CD4-positive, alpha-beta memory T cell (primary cell): ENCODE results near the gene SNAPIN. TPM values are rescaled to one million over a fixed set of nuclear protein-coding genes. Genes with fewer than 3 reads are reported as not detected.

Experiments
- CTCF ChIA-PET: fragments of 350-600 bp; sonication (Branson Sonifier 250); formaldehyde crosslinking; loops from one replicate; lab custom pipeline; 2021; ENCODE audit warnings: inconsistent platforms; ENCODE audit not compliant: partially characterized antibody; lab: Charles Lee
- POLR2A ChIA-PET: fragments of 350-600 bp; sonication (Branson Sonifier 250); formaldehyde crosslinking; loops from one replicate; lab custom pipeline; 2021; ENCODE audit not compliant: partially characterized antibody; lab: Charles Lee
- DNase-seq, 5 donors: peaks; one replicate each; pipeline versions ENCODE4 v3.0.0 to v3.0.0-alpha.2; 2020 to 2022; ENCODE audit warnings: mixed read lengths in 1 of 5
- H3K27ac ChIP-seq: one replicate; pipeline ENCODE4 v1.7.0; 2013; ENCODE audit warnings: low read depth, low read length
- H3K27me3 ChIP-seq: 2 replicates; pipeline ENCODE4 v1.7.0; 2013; ENCODE audit warnings: mild to moderate bottlenecking, low read length, moderate library complexity; ENCODE audit not compliant: insufficient read depth
- H3K36me3 ChIP-seq: 2 replicates; pipeline ENCODE4 v1.7.0; 2013; ENCODE audit warnings: mild to moderate bottlenecking, low read length, moderate library complexity; ENCODE audit not compliant: insufficient read depth
- H3K4me1 ChIP-seq: 2 replicates; pipeline ENCODE4 v1.7.0; 2013; ENCODE audit warnings: mild to moderate bottlenecking, low read length, moderate library complexity; ENCODE audit not compliant: insufficient read depth
- H3K4me3 ChIP-seq, 2 donors: one replicate each; pipeline ENCODE4 v1.7.0; 2013; ENCODE audit warnings: low read length in 2 of 2, mild to moderate bottlenecking in 1 of 2
- H3K9me3 ChIP-seq, 2 donors: one replicate each; pipeline ENCODE4 v1.7.0; 2013; ENCODE audit warnings: low read length in 2 of 2, control low read depth in 1 of 2; ENCODE audit not compliant: control insufficient read depth in 1 of 2
- H3K27ac Mint-ChIP-seq, 7 donors: one replicate each; pipeline ENCODE4 v1.8.0; 2020 to 2021; ENCODE audit warnings: mixed read lengths in 7 of 7, mild to moderate bottlenecking in 6 of 7, inconsistent platforms in 3 of 7, moderate library complexity in 3 of 7
- H3K27me3 Mint-ChIP-seq, 2 donors: one replicate each; pipeline ENCODE4 v1.8.0; 2020 to 2021; ENCODE audit warnings: mixed read lengths in 2 of 2
- H3K36me3 Mint-ChIP-seq, 2 donors: one replicate each; pipeline ENCODE4 v1.8.0; 2020 to 2021; ENCODE audit warnings: mixed read lengths in 2 of 2, inconsistent platforms in 1 of 2, mild to moderate bottlenecking in 1 of 2
- H3K4me1 Mint-ChIP-seq, 4 donors: one replicate each; pipeline ENCODE4 v1.8.0; 2020 to 2021; ENCODE audit warnings: mixed read lengths in 4 of 4, mild to moderate bottlenecking in 1 of 4
- H3K4me3 Mint-ChIP-seq, 8 donors: one replicate each; pipeline ENCODE4 v1.8.0; 2020 to 2021; ENCODE audit warnings: mixed read lengths in 8 of 8, mild to moderate bottlenecking in 7 of 8, moderate library complexity in 6 of 8, inconsistent platforms in 3 of 8
- H3K9me3 Mint-ChIP-seq, 8 donors: one replicate each; pipeline ENCODE4 v1.8.0; 2020 to 2021; ENCODE audit warnings: mixed read lengths in 8 of 8, mild to moderate bottlenecking in 5 of 8, inconsistent platforms in 3 of 8, moderate library complexity in 1 of 8
- intact Hi-C: fragments of 100-400 bp; cut with micrococcal nuclease; formaldehyde crosslinking; loops from one replicate; pipeline ENCODE4 v1.15.1; 2023
- polyA plus RNA-seq, 2 donors: library from polyadenylated mRNA; unstranded; fragments of 300-500 nt; fragmentation: Illumina TruSeq; gene quantifications; one replicate each; pipeline ENCODE4 v1.2.3, GENCODE V29; 2021
- total RNA-seq, 2 experiments: library from RNA; stranded (reverse); gene quantifications; one replicate each; pipeline ENCODE4 v1.2.3, GENCODE V29; 2021

SNAPIN gene, protein sequence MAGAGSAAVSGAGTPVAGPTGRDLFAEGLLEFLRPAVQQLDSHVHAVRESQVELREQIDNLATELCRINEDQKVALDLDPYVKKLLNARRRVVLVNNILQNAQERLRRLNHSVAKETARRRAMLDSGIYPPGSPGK
- total RNA-seq = 10 to 100 TPM; 26.4 to 28.2 TPM
- polyA plus RNA-seq = 10 to 100 TPM; 74.4 to 85.6 TPM

DNA sequence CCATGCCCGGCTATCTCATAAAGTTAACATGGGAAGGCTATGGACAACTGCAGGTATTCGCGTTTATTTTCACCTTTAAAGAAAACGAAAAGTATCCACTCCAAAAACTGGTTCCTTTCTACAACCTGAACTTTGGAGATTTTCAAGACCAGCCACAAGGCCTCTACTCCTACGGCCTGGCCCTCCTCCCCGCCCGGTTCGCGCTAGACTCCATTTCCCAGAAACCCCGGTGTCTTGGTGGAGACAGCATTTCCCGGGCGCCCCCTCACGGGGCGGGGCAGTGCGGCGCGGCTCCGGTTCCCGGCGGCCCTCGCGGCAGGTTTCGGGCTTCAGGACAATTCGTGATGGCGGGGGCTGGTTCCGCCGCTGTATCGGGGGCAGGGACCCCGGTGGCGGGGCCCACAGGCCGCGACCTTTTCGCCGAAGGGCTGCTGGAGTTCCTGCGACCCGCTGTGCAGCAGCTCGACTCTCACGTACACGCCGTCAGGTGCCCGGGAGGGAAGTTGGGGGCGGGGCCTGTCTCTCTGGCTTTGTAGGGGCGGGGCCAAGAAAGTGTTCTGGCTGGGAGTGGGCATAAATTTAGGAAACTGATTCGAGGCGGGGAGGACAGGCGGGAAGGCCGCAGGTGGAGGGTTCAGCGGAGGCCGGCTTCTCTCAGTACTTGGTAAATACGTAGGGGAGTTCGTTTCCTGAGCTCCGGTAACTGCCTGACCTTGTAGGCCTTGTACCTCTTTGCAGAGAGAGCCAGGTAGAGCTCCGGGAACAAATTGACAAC lies at the start of gene SNAPIN:
Gene SNAPIN (plus strand): TSS at position 304 of the 775 bp plus-strand sequence. CDS start 41 bp downstream, at position 345.
- peak; percentile 88 to 91 (median 89) for DNase-seq
- Mint-ChIP-seq H3K27me3 (no peaks in the 10 kb centered on the region), H3K4me3 (peak within 1 kb of the TSS; percentile 94 to 97 (median 96)), H3K9me3 (no peaks in the 10 kb centered on the region), H3K4me1 (peaks cover 9 to 25% (median 14%) of the 10 kb centered on the region in 4 donors), H3K36me3 (peaks cover 23 to 35% of the 10 kb centered on the region in 2 donors), H3K27ac (peak within 1 kb of the TSS; percentile 89 to 97 (median 95))
- Histone ChIP-seq H3K9me3 (no peaks in the 10 kb centered on the region), H3K4me1 (peaks cover 19% of the 10 kb centered on the region), H3K4me3 (peak within 1 kb of the TSS; percentile 66 to 67), H3K27ac (peak within 1 kb of the TSS; percentile 89), H3K36me3 (peaks cover 28% of the 10 kb centered on the region), H3K27me3 (no peaks in the 10 kb centered on the region)
- ChIA-PET CTCF (interaction anchor here (1.2 kb wide), 1 partner anchor 148 kb away, joined by 3 read pairs; no protein-coding TSS in a partner anchor), POLR2A (interaction anchor here (1.0 to 3.0 kb wide), 13 partner anchors 9 to 332 kb away, joined by 3 to 33 read pairs (median 7); partner anchors contain the start of genes CHTOP, ILF2, RPS27 and S100A4)
- intact Hi-C loops = loop anchor here (1.0 to 2.0 kb wide), 3 partner anchors 13 to 24 kb away; partner anchors contain the start of genes CHTOP and NPR1

DNA sequence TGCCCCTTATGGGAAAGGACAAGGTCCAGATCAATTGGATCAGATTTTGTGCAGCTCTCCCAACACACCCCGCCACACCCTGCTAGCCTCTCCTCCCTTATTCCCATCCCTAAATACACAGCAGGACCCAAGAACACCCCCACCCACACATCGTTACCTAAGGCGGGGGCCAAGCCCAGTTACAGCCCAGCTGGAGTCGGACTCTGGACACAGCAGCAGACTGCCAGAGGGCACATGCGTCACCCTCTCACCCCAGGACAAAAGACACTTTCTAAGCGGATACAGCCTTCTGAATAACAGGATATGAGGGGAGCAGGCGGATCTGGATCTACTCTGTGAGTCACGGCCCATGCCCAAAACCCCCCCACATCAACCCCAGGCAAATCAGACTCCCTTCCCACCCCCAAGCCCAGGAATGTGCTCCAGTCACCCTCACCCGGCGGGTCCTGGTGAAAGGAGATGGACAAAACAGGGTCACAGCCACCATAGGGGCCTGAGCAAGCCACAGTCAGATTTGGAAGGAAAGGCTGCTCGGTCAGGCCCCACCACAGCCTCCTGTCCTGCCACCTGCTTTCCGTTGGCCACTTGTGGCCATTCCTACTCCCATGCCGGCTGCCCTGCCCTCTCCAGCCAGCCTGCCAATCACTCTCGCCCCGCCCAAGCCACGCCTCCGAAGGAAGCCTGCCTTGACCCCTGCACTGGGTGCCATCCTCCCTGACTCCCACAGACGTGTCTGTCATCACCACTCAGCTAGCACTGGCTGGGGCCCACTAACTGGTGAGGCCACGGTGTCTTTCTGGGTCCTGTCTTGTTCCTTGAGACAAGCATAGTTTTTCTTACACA lies 49.5 kb upstream of the SNAPIN start:
- Mint-ChIP-seq H3K27ac (peak overlapping the region in 2 of 7 donors; percentile 45 to 80), H3K9me3 (peaks cover 0 to 1% (median 0%) of the 10 kb centered on the region in 8 donors), H3K27me3 (no peaks in the 10 kb centered on the region), H3K36me3 (no peaks in the 10 kb centered on the region), H3K4me3 (no peak overlapping the region), H3K4me1 (peaks cover 0 to 1% (median 0%) of the 10 kb centered on the region in 4 donors)
- no peaks in the 10 kb centered on the region for H3K4me1 ChIP-seq
- intact Hi-C loops = no loop called here
- H3K4me3 ChIP-seq = no peak overlapping the region
- no peak overlapping the region for H3K27ac ChIP-seq
- no peak for DNase-seq
- no peaks in the 10 kb centered on the region for H3K9me3 ChIP-seq
- no peaks in the 10 kb centered on the region for H3K36me3 ChIP-seq
- H3K27me3 ChIP-seq = no peaks in the 10 kb centered on the region
- ChIA-PET POLR2A (no interaction called here), CTCF (interaction anchor here (1.2 kb wide), 1 partner anchor 9 kb away, joined by 3 read pairs; no protein-coding TSS in a partner anchor)

DNA sequence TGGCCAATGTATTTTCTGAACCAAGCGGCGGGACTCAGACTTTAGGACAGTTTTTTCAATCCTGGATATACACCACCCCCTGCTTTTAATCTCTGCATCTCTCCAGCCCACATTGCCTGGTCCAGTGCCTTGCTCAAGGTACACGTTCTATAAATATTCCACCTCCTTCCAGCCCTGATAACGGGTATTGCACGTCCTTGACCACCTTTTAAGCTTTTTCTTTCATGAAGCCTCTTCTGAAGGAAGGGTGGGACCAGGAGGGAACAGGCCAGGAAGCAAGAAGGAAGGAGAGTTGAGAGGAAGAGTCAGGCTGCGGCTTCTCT lies 49.0 kb upstream of the SNAPIN start:
- H3K4me1 Mint-ChIP-seq = peaks cover 0 to 1% (median 0%) of the 10 kb centered on the region in 4 donors
- Histone ChIP-seq H3K36me3 (no peaks in the 10 kb centered on the region), H3K4me3 (no peak overlapping the region), H3K27ac (no peak overlapping the region), H3K9me3 (no peaks in the 10 kb centered on the region), H3K27me3 (no peaks in the 10 kb centered on the region), H3K4me1 (no peaks in the 10 kb centered on the region)
- intact Hi-C loops = no loop called here
- ChIA-PET CTCF (interaction anchor here (1.2 kb wide), 1 partner anchor 8 kb away, joined by 3 read pairs; no protein-coding TSS in a partner anchor), POLR2A (no interaction called here)
- H3K4me3 Mint-ChIP-seq = no peak overlapping the region
- peaks cover 0 to 1% of the 10 kb centered on the region in 2 donors for H3K27me3 Mint-ChIP-seq
- no peaks in the 10 kb centered on the region for H3K36me3 Mint-ChIP-seq
- peaks cover 0 to 1% (median 0%) of the 10 kb centered on the region in 8 donors for H3K9me3 Mint-ChIP-seq
- no peak overlapping the region for H3K27ac Mint-ChIP-seq
- no peak for DNase-seq

DNA sequence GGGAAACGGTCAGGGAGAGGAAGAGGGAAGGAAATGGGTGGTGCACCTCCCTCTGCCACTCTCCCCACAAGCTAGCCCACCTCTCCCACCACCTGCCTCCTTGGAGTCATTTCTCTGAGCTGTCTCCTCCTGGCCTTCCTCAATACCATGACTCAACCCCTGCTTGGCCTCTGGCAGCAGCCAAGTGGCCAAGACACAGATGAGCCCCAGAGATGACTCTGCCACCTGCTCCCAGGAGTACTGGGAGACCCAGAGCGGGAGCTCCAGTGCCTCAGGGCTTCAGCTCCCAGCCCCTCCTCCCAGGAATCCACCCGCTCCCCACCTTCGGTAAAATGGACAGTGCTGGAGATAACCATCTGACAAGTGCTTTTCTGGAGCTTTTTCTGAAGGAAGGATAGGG lies 48.2 kb upstream of the SNAPIN start:
- no peak overlapping the region for H3K27ac Mint-ChIP-seq
- CTCF ChIA-PET = no interaction called here
- intact Hi-C loops = no loop called here

DNA sequence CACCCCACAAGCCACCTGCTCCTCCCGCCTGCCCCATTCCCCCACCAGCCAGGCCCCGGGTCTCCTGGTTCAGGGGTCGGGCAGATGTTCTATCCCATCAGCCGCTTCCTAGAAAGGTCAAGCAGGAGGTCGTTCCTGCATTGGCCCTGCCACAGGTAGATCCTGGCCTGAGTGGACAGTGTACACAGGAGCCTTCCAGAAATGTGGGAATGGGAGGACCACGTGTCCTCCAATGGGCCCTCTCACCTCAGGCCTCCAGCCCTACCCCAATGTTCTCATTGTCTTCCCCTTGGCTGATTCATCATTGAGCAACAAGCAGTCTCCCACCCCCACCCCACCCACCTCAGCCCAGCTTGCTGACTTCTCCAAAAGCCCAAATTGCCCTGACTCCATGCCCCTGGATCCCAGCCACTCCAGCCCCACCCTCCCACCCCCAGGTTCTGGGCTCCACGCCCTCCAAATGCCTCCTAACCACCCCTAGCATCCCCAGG lies 47.6 kb upstream of the SNAPIN start:
- DNase-seq = no peak
- H3K27me3 ChIP-seq = no peaks in the 10 kb centered on the region
- Mint-ChIP-seq H3K36me3 (no peaks in the 10 kb centered on the region), H3K4me1 (peaks cover 0 to 1% (median 0%) of the 10 kb centered on the region in 4 donors), H3K27me3 (peaks cover 0 to 1% of the 10 kb centered on the region in 2 donors), H3K4me3 (no peak overlapping the region), H3K27ac (no peak overlapping the region), H3K9me3 (peaks cover 0 to 1% (median 0%) of the 10 kb centered on the region in 8 donors)
- H3K27ac ChIP-seq = no peak overlapping the region
- H3K4me1 ChIP-seq = no peaks in the 10 kb centered on the region
- no peaks in the 10 kb centered on the region for H3K36me3 ChIP-seq
- H3K9me3 ChIP-seq = no peaks in the 10 kb centered on the region
- POLR2A ChIA-PET = no interaction called here
- intact Hi-C loops = no loop called here
- H3K4me3 ChIP-seq = no peak overlapping the region
- CTCF ChIA-PET = no interaction called here

More for the DNA sequence above, 48.2 kb upstream of the SNAPIN start:
- Histone ChIP-seq H3K27me3 (no peaks in the 10 kb centered on the region), H3K36me3 (no peaks in the 10 kb centered on the region), H3K9me3 (no peaks in the 10 kb centered on the region), H3K4me3 (no peak overlapping the region), H3K27ac (no peak overlapping the region), H3K4me1 (no peaks in the 10 kb centered on the region)
- Mint-ChIP-seq H3K27me3 (peaks cover 0 to 1% of the 10 kb centered on the region in 2 donors), H3K9me3 (peaks cover 0 to 1% (median 0%) of the 10 kb centered on the region in 8 donors), H3K4me1 (peaks cover 0 to 1% (median 0%) of the 10 kb centered on the region in 4 donors), H3K4me3 (no peak overlapping the region), H3K36me3 (no peaks in the 10 kb centered on the region)
- no peak for DNase-seq
- POLR2A ChIA-PET = no interaction called here

DNA sequence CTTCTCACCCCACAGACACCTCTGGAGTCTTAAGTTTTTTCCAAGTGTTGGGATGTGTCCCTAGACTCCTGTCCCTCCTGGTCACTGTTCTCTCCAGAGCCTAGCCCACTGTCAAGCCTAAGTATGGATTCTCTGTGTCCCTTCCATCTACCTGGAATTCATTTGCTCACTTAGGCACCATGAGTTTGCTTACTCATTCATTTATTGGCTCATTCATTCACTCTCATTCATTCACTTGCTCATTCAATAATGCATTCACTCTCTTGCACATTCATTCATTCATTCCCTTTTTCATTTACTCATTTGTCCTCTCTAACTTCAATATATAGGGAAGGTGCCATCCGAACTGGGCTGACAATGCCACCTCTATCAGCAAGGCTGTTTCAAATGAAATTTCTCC lies 47.1 kb upstream of the SNAPIN start:
- POLR2A ChIA-PET = no interaction called here
- H3K9me3 Mint-ChIP-seq = peaks cover 0 to 1% (median 0%) of the 10 kb centered on the region in 8 donors
- Histone ChIP-seq H3K9me3 (no peaks in the 10 kb centered on the region), H3K4me1 (no peaks in the 10 kb centered on the region), H3K36me3 (no peaks in the 10 kb centered on the region), H3K4me3 (no peak overlapping the region), H3K27ac (no peak overlapping the region), H3K27me3 (no peaks in the 10 kb centered on the region)
- intact Hi-C loops = no loop called here
- DNase-seq = no peak
- peaks cover 0 to 1% of the 10 kb centered on the region in 2 donors for H3K27me3 Mint-ChIP-seq
- peak overlapping the region in 1 of 7 donors; percentile 57 for H3K27ac Mint-ChIP-seq
- H3K4me1 Mint-ChIP-seq = peaks cover 0 to 1% (median 0%) of the 10 kb centered on the region in 4 donors
- H3K4me3 Mint-ChIP-seq = no peak overlapping the region
- CTCF ChIA-PET = interaction anchor here (1.9 kb wide), 1 partner anchor 116 kb away, joined by 5 read pairs; no protein-coding TSS in a partner anchor
- H3K36me3 Mint-ChIP-seq = no peaks in the 10 kb centered on the region
